ENCODE results near the gene DPY19L1.
"Not testable (repeated sequence)": the region's sequence is repeated elsewhere in the genome, so short reads cannot be mapped to it uniquely, and the experiment has no call there.

The DPY19L1 gene

GRCh38 chr7:35037211-35037525 is at the start of gene DPY19L1:
TSS of gene DPY19L1 (minus strand) at chr7:35037485. CDS start at chr7:35037394, 91 bp downstream.
- DNase-seq: no peak

- not testable (repeated sequence) for DNase-seq
Measured at GRCh38 chr7:35079517-35079916, 42.2 kb upstream of the DPY19L1 start.

- DNase-seq: not testable (repeated sequence)
Measured at GRCh38 chr7:35074008-35074407, 36.7 kb upstream of the DPY19L1 start.

GRCh38 chr7:35072950-35073827 is 35.9 kb upstream of the DPY19L1 start:
- DNase-seq: peak; percentile 42

- not testable (repeated sequence) for DNase-seq
Measured at GRCh38 chr7:35069084-35069483, 31.8 kb upstream of the DPY19L1 start.

- DNase-seq: not testable (repeated sequence)
Measured at GRCh38 chr7:35065382-35065781, 28.1 kb upstream of the DPY19L1 start.

GRCh38 chr7:35058571-35058970 is 21.3 kb upstream of the DPY19L1 start:
- not testable (repeated sequence) for DNase-seq

GRCh38 chr7:35057505-35058451 is 20.5 kb upstream of the DPY19L1 start:
- not testable (repeated sequence) for DNase-seq

GRCh38 chr7:35055733-35056132 is 18.4 kb upstream of the DPY19L1 start:
- not testable (repeated sequence) for DNase-seq

- peak; percentile 71 for DNase-seq
Measured at GRCh38 chr7:35053488-35054175, 16.3 kb upstream of the DPY19L1 start.

GRCh38 chr7:35048390-35048789 is 11.1 kb upstream of the DPY19L1 start:
- DNase-seq: not testable (repeated sequence)

- DNase-seq: not testable (repeated sequence)
Measured at GRCh38 chr7:35047912-35048305, 10.6 kb upstream of the DPY19L1 start.

GRCh38 chr7:35047263-35047911 is 10.1 kb upstream of the DPY19L1 start:
- DNase-seq: not testable (repeated sequence)

GRCh38 chr7:35043301-35043700 is 6.0 kb upstream of the DPY19L1 start:
- DNase-seq: not testable (repeated sequence)

- DNase-seq: no peak
Measured at GRCh38 chr7:35040906-35041305, 3.6 kb upstream of the DPY19L1 start.

- DNase-seq: no peak
Measured at GRCh38 chr7:35039343-35039742, 2.1 kb upstream of the DPY19L1 start.

- no peak for DNase-seq
Measured at GRCh38 chr7:35038354-35038753, 1.1 kb upstream of the DPY19L1 start.

- peak; percentile 94 for DNase-seq
Measured at GRCh38 chr7:35037526-35038341, 449 bp upstream of the DPY19L1 start.

- DNase-seq: peak; percentile 30
Measured at GRCh38 chr7:35036361-35037171, 719 bp downstream of the DPY19L1 start.

- peak; percentile 52 for DNase-seq
Measured at GRCh38 chr7:35035511-35035961, 1.7 kb downstream of the DPY19L1 start.

Measured in fibroblast of skin of right quadriceps (primary cell).